Measurements from ENCODE around the gene AP5B1. TPM values are rescaled to one million over a fixed set of nuclear protein-coding genes. Genes with fewer than 3 reads are reported as not detected.
A peak's percentile ranks its signal among the peaks of the same experiment; 100 is the strongest.

The AP5B1 gene
- total RNA-seq, 1 experiment from 2014 or later = 9.4 TPM

- Histone ChIP-seq H2AK5ac (ENCODE audit: insufficient read length, low read length) (no peak overlapping the region), H3K4ac (ENCODE audit: low read depth, low read length) (no peak overlapping the region), H3K9me3 (ENCODE audit: control insufficient read depth, low read depth, low read length) (no peaks in the 10 kb centered on the region), H2BK12ac (ENCODE audit: insufficient read length, low read depth, low read length) (no peak overlapping the region), H3K27me3 (ENCODE audit: insufficient read depth, low read length) (no peaks in the 10 kb centered on the region), H3K79me2 (ENCODE audit: insufficient read depth, low read length) (no peaks in the 10 kb centered on the region), H4K91ac (ENCODE audit: insufficient read length, low read depth, low read length) (no peak overlapping the region), H3K23me2 (ENCODE audit: insufficient read length, low read depth, low read length, poor library complexity, severe bottlenecking) (no peaks in the 10 kb centered on the region), H4K20me1 (ENCODE audit: control insufficient read depth, insufficient read depth, insufficient read length) (no peaks in the 10 kb centered on the region), H3K27ac (ENCODE audit: insufficient read length, low read depth, low read length) (no peak overlapping the region), H2BK15ac (ENCODE audit: low read depth, low read length) (no peak overlapping the region), H3K56ac (ENCODE audit: insufficient read length, low read depth, low read length) (no peak overlapping the region), H4K8ac (replicated peaks; ENCODE audit: insufficient read length, low read depth, low read length) (no peak overlapping the region), H3K18ac (ENCODE audit: insufficient read length, low read depth, low read length) (no peak overlapping the region), H3K4me2 (ENCODE audit: insufficient read depth, insufficient read length, low read length) (no peak overlapping the region), H2BK120ac (ENCODE audit: low read depth, low read length, poor library complexity, severe bottlenecking) (no peak overlapping the region), H2AFZ (ENCODE audit: low read length) (no peak overlapping the region), H2BK20ac (ENCODE audit: low read depth, low read length, poor library complexity, severe bottlenecking) (no peak overlapping the region), H3K4me1 (ENCODE audit: insufficient read depth, low read length) (no peaks in the 10 kb centered on the region), H3K23ac (ENCODE audit: insufficient read length, low read depth, low read length) (no peak overlapping the region), H3K9ac (ENCODE audit: extremely low read depth, insufficient read length, low read length) (no peak overlapping the region), H3K14ac (ENCODE audit: insufficient read depth, low read length) (no peak overlapping the region), H2BK5ac (ENCODE audit: insufficient read length, low read length) (no peak overlapping the region), H3K79me1 (ENCODE audit: insufficient read depth, low read depth, low read length, poor library complexity, severe bottlenecking) (no peaks in the 10 kb centered on the region), H3T11ph (ENCODE audit: low read length) (no peak overlapping the region), H4K5ac (ENCODE audit: insufficient read length, low read depth, low read length) (no peak overlapping the region)
- Mint-ChIP-seq H3K27me3 (ENCODE audit: low read depth) (peaks cover 28% of the 10 kb centered on the region), H3K27ac (no peak overlapping the region), H3K4me1 (no peaks in the 10 kb centered on the region), H3K36me3 (ENCODE audit: insufficient read depth in 1 of 3, low read depth in 3 of 3) (no peaks in the 10 kb centered on the region), H3K9me3 (peaks cover under 1% of the 10 kb centered on the region in 2 experiments; a peak in 3 of 5 replicates), H3K4me3 (no peak overlapping the region; a peak in 1 of 5 replicates)
- no CpG with 5 or more reads among the region's 6 CpGs for WGBS (ENCODE audit: extremely low coverage, insufficient read length, low lambda C conversion rate)
- peak; percentile 56 for TF ChIP-seq CTCF (conservative IDR thresholded peaks at IDR 0.05)
- DNase-seq = no peak
Observed at GRCh38 chr11:65726660-65727059, 54.1 kb downstream of the AP5B1 start.

Other genes starting within 250 kb of the AP5B1 start
- gene LTBP3, start 222.6 kb downstream of the AP5B1 start, total RNA-seq (2021) = 10.6 and 12.1 TPM in 2 replicates
- 43.7 and 45.8 TPM in 2 replicates for gene ZNRD2, start 210.5 kb downstream of the AP5B1 start, total RNA-seq (2021)
- 20.0 and 21.7 TPM in 2 replicates for gene FAM89B, start 208.4 kb downstream of the AP5B1 start, total RNA-seq (2021)
- gene EHBP1L1, start 204.9 kb downstream of the AP5B1 start, total RNA-seq (2021) = 13.8 and 14.5 TPM in 2 replicates
- gene KCNK7, start 185.2 kb downstream of the AP5B1 start, total RNA-seq (2021) = 1.8 and 2.8 TPM in 2 replicates
- gene MAP3K11, start 166.8 kb downstream of the AP5B1 start, total RNA-seq (2021) = 57.9 and 61.1 TPM in 2 replicates
- 48.3 and 50.5 TPM in 2 replicates for gene PCNX3, start 165.2 kb downstream of the AP5B1 start, total RNA-seq (2021)
- 32.0 and 37.4 TPM in 2 replicates for gene SIPA1, start 142.9 kb downstream of the AP5B1 start, total RNA-seq (2021)
- gene RELA, start 118.1 kb downstream of the AP5B1 start, total RNA-seq (2021) = 43.3 and 48.8 TPM in 2 replicates
- gene KAT5, start 68.7 kb downstream of the AP5B1 start, total RNA-seq (2021) = 56.7 and 57.4 TPM in 2 replicates
- gene RNASEH2C, start 60.2 kb downstream of the AP5B1 start, total RNA-seq (2021) = 53.8 and 57.7 TPM in 2 replicates
- gene OVOL1, start 6.1 kb upstream of the AP5B1 start, total RNA-seq (2021) = 5.1 and 5.7 TPM in 2 replicates
- 0.88 and 1.2 TPM in 2 replicates for gene SNX32, start 53.0 kb upstream of the AP5B1 start, total RNA-seq (2021)
- 1,107 and 1,147 TPM in 2 replicates for gene CFL1, start 77.2 kb upstream of the AP5B1 start, total RNA-seq (2021)
- gene MUS81, start 79.5 kb upstream of the AP5B1 start, total RNA-seq (2021) = 45.0 and 49.2 TPM in 2 replicates
- 22.9 and 26.2 TPM in 2 replicates for gene EFEMP2, start 91.8 kb upstream of the AP5B1 start, total RNA-seq (2021)
- gene CTSW, start 98.9 kb upstream of the AP5B1 start, total RNA-seq (2021) = not detected in 2 replicates
- gene FIBP, start 107.5 kb upstream of the AP5B1 start, total RNA-seq (2021) = 86.8 and 87.0 TPM in 2 replicates
- gene CCDC85B, start 109.7 kb upstream of the AP5B1 start, total RNA-seq (2021) = 23.3 and 23.4 TPM in 2 replicates
- 33.7 and 36.1 TPM in 2 replicates for gene FOSL1, start 119.4 kb upstream of the AP5B1 start, total RNA-seq (2021)
- 14.0 and 15.7 TPM in 2 replicates for gene C11orf68, start 138.1 kb upstream of the AP5B1 start, total RNA-seq (2021)
- 101 and 105 TPM in 2 replicates for gene DRAP1, start 138.4 kb upstream of the AP5B1 start, total RNA-seq (2021)
- 2.2 and 3.1 TPM in 2 replicates for gene TSGA10IP, start 164.5 kb upstream of the AP5B1 start, total RNA-seq (2021)
- 52.0 and 57.8 TPM in 2 replicates for gene SART1, start 180.8 kb upstream of the AP5B1 start, total RNA-seq (2021)
- gene EIF1AD, start 221.2 kb upstream of the AP5B1 start, total RNA-seq (2021) = 46.7 and 52.6 TPM in 2 replicates
- 346 and 359 TPM in 2 replicates for gene BANF1, start 221.5 kb upstream of the AP5B1 start, total RNA-seq (2021)
- gene CST6, start 231.0 kb upstream of the AP5B1 start, total RNA-seq (2021) = not detected in 2 replicates
- not detected in 2 replicates for gene CATSPER1, start 245.5 kb upstream of the AP5B1 start, total RNA-seq (2021)